Measurements from ENCODE around the gene TTC23L.
"Not testable (repeated sequence)": the region's sequence is repeated elsewhere in the genome, so short reads cannot be mapped to it uniquely, and the experiment has no call there.

TTC23L gene

GRCh38 chr5:34919077-34919476 lies 80.1 kb downstream of the TTC23L start:
- no peak for DNase-seq (ENCODE audit: low read depth, low spot score)

- not testable (repeated sequence) for DNase-seq (ENCODE audit: low read depth, low spot score)
These were observed 84.3 kb downstream of the TTC23L start for GRCh38 chr5:34923256-34923655.

- DNase-seq (ENCODE audit: low read depth, low spot score): no peak
These were observed 84.9 kb downstream of the TTC23L start for GRCh38 chr5:34923694-34924461.

- no peak for DNase-seq (ENCODE audit: low read depth, low spot score)
These were observed 85.5 kb downstream of the TTC23L start for GRCh38 chr5:34924462-34924765.

GRCh38 chr5:34926318-34926888 lies 87.4 kb downstream of the TTC23L start:
- no peak for DNase-seq (ENCODE audit: low read depth, low spot score)

GRCh38 chr5:34927785-34928184 lies 88.8 kb downstream of the TTC23L start:
- DNase-seq (ENCODE audit: low read depth, low spot score): no peak

GRCh38 chr5:34928267-34928666 lies 89.3 kb downstream of the TTC23L start:
- no peak for DNase-seq (ENCODE audit: low read depth, low spot score)

GRCh38 chr5:34929134-34929719 lies 90.3 kb downstream of the TTC23L start, which contains the start of gene DNAJC21:
DNAJC21 (plus strand) TSS chr5:34929559; CDS start chr5:34929820, 261 bp downstream.
- peak; percentile 89 for DNase-seq (ENCODE audit: low read depth, low spot score)

- DNase-seq (ENCODE audit: low read depth, low spot score): no peak
These were observed 90.9 kb downstream of the TTC23L start for GRCh38 chr5:34929720-34930461.

GRCh38 chr5:34930462-34930844 lies 91.5 kb downstream of the TTC23L start:
- no peak for DNase-seq (ENCODE audit: low read depth, low spot score)

GRCh38 chr5:34930870-34931269 lies 91.9 kb downstream of the TTC23L start:
- DNase-seq (ENCODE audit: low read depth, low spot score): no peak

- DNase-seq (ENCODE audit: low read depth, low spot score): no peak
These were observed 94.0 kb downstream of the TTC23L start for GRCh38 chr5:34932947-34933346.

- DNase-seq (ENCODE audit: low read depth, low spot score): no peak
These were observed 103.0 kb downstream of the TTC23L start for GRCh38 chr5:34941936-34942335.

- no peak for DNase-seq (ENCODE audit: low read depth, low spot score)
These were observed 105.1 kb downstream of the TTC23L start for GRCh38 chr5:34944044-34944443.

- no peak for DNase-seq (ENCODE audit: low read depth, low spot score)
These were observed 105.6 kb downstream of the TTC23L start for GRCh38 chr5:34944460-34945047.

Measured in smooth muscle cell of the brain vasculature (primary cell).